ENCODE results near the gene LRIG1.

GRCh38 chr3:66479532-66479947 is 21.3 kb downstream of the LRIG1 start:
- TF ChIP-seq ZNF8 (CRISPR knock-in tag; IDR thresholded peaks at IDR 0.05): no peak
- TF ChIP-seq ZFP30 (CRISPR knock-in tag; IDR thresholded peaks at IDR 0.05): no peak
- no peak for TF ChIP-seq RARB (CRISPR knock-in tag; IDR thresholded peaks at IDR 0.05)
- no peak for TF ChIP-seq GLIS3 (CRISPR knock-in tag; IDR thresholded peaks at IDR 0.05)
- TF ChIP-seq, protein P1, sequence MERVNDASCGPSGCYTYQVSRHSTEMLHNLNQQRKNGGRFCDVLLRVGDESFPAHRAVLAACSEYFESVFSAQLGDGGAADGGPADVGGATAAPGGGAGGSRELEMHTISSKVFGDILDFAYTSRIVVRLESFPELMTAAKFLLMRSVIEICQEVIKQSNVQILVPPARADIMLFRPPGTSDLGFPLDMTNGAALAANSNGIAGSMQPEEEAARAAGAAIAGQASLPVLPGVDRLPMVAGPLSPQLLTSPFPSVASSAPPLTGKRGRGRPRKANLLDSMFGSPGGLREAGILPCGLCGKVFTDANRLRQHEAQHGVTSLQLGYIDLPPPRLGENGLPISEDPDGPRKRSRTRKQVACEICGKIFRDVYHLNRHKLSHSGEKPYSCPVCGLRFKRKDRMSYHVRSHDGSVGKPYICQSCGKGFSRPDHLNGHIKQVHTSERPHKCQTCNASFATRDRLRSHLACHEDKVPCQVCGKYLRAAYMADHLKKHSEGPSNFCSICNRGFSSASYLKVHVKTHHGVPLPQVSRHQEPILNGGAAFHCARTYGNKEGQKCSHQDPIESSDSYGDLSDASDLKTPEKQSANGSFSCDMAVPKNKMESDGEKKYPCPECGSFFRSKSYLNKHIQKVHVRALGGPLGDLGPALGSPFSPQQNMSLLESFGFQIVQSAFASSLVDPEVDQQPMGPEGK (CRISPR knock-in tag; IDR thresholded peaks at IDR 0.05; ENCODE audit: borderline replicate concordance): no peak
- no peak for TF ChIP-seq CREB5 (CRISPR knock-in tag; IDR thresholded peaks at IDR 0.05; ENCODE audit: low read depth)
- TF ChIP-seq, protein P2, sequence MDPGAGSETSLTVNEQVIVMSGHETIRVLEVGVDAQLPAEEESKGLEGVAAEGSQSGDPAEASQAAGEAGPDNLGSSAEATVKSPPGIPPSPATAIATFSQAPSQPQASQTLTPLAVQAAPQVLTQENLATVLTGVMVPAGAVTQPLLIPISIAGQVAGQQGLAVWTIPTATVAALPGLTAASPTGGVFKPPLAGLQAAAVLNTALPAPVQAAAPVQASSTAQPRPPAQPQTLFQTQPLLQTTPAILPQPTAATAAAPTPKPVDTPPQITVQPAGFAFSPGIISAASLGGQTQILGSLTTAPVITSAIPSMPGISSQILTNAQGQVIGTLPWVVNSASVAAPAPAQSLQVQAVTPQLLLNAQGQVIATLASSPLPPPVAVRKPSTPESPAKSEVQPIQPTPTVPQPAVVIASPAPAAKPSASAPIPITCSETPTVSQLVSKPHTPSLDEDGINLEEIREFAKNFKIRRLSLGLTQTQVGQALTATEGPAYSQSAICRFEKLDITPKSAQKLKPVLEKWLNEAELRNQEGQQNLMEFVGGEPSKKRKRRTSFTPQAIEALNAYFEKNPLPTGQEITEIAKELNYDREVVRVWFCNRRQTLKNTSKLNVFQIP (CRISPR knock-in tag; IDR thresholded peaks at IDR 0.05; ENCODE audit: borderline replicate concordance, low read depth): no peak
- no peak for TF ChIP-seq TCF4 (CRISPR knock-in tag; IDR thresholded peaks at IDR 0.05; ENCODE audit: borderline replicate concordance)
- no peak for TF ChIP-seq SNAI2 (CRISPR knock-in tag; IDR thresholded peaks at IDR 0.05)
